ENCODE data around the gene IDH3A. TPM values are rescaled to one million over a fixed set of nuclear protein-coding genes. Genes with fewer than 3 reads are reported as not detected.

The IDH3A gene
- total RNA-seq, 2 experiments from 2014 or later = 149 to 150 TPM

DNA sequence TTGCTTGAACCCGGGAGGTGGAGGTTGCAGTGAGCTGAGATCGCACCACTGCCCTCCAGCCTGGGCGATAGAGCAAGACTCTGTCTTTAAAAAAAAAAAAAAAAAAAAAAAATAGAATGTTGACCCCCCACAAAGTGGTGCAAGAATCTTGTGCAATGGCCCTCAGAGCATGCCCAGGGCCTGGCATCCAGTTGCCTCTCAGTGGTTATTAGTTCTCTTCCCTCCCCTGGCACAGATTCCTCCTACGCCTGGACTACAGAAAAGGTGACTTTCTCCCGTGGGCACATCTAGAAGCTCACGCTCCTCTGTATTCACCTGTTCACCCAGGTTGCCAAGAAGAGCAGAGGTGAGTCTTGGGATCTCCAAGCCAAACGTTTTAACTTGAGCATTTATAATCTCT, 48.5 kb downstream of the IDH3A start:
- no peak for DNase-seq
- Mint-ChIP-seq H3K9me3 (no peaks in the 10 kb centered on the region), H3K36me3 (no peaks in the 10 kb centered on the region), H3K27me3 (no peaks in the 10 kb centered on the region), H3K4me3 (no peak overlapping the region), H3K27ac (no peak overlapping the region), H3K4me1 (no peaks in the 10 kb centered on the region)

DNA sequence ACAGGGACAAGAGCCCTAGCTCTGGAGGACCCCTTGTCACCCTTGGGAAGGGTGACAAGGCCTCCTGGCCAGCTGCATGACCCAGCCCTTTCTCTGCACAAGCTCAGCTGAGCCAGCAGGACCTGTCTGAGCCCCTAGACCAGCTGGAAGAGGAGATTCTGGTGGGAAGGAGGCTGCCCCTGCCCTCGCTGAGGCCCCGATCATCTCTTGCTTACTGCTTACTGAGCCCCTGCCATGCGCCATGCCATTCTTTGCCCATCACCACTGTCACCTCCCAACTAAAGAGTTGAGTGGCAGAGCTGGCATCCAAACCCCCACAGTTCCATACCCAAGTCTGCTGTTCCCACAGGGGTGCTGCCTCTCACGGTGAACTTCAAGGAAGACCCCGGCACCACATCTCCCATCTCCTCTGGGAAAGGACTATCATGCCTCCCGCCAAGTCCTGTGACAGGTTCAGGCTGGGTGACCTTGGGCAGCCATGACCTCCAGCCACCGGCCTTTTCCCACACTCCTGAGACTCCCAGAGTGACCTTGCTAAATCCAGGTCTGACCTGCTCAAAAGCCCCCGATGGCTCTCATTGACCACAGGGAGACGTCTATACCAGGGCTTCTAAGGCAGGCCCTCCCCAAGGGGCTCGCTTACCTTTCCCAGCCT, 51.2 kb downstream of the IDH3A start:
- Mint-ChIP-seq H3K27me3 (no peaks in the 10 kb centered on the region), H3K36me3 (no peaks in the 10 kb centered on the region), H3K9me3 (no peaks in the 10 kb centered on the region), H3K4me1 (no peaks in the 10 kb centered on the region), H3K27ac (no peak overlapping the region), H3K4me3 (no peak overlapping the region)
- DNase-seq = no peak

DNA sequence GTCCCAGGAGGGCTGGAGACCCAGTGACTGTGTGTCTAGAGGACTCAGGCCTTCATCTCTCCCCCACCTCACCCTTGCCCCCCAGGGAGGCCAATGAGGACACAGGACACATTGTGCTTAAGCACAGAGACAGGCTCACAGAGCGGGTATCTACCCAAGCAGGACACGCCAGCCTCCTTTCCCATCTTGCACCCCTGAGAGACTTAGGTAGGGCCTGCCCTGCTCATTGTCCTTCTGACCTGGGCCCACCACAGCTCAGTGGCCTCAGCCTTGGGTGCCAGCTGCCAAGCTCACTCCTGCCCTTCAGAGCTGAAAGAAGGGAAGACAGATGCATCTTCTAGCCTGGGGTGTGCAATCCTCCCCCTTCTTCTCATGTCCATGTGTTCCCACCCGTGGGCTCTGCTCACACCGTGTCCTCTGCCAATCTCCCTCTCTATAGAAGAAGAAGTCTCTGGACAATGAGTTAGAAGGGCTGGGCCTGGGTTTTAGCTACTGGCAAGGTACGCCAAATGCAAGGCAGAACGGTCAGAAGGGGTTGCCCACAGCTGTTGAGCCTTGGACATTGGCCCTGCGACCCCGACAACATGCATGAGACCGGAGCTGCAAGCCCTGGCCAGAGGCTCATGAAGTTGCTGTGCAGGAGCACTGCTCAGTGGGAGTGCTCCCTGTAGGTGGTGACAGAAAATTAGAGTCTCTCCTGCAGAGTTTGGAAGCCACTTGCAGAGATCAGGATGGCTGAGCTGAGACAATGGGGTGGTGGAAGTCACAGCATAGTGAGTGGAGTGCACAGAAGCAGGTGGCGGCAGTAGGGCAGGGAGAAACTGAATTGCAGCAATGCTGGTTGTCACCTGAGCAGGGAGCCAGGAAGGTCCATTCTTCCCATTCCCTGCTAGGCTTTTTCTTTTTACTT, 52.4 kb downstream of the IDH3A start:
- no peak overlapping the region for H3K27ac Mint-ChIP-seq
- DNase-seq = no peak
- no peaks in the 10 kb centered on the region for H3K9me3 Mint-ChIP-seq
- no peaks in the 10 kb centered on the region for H3K27me3 Mint-ChIP-seq
- no peak overlapping the region for H3K4me3 Mint-ChIP-seq
- no peaks in the 10 kb centered on the region for H3K4me1 Mint-ChIP-seq
- H3K36me3 Mint-ChIP-seq = no peaks in the 10 kb centered on the region

DNA sequence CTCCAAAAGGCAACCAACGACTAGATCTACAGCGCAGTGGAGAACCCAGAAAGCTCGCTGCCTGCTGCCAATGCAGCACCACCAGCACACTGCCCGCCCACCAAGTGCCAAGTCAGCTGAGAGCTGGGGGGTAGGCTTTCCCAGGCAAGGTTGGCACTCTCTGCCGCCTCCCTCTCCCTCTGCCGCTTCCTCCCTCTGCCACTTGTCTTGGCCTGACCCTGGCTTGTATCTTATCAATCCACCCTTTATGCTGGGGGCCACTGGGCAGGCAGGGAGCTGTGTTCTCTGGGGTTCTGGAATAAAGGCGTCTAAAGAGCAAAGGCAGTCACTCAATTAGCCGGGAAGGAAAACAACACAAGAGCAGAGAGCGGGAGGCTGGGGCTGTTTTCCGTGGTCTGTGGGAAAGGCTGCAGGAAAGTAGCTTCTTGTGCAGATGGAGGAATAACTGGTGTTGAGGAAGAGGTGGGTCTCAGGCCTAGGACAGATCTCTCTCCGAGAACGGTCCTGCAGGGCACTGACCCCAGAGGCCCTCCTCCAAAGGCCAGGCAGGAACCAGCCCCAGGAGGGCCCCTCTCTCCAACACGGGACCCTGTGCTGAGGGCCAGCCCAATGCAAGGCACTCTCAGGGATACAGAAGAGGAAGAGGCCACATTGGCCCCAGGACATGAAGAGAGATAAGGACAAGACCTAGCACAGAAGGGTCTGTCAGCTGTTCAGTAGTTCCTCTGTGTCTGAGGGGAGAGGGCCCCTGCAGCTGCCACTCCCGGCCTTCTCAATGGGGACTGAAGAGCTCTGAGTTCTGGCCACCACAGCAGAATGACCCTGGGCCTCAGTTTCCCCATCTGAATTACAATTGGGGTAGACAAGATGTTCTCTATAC, 54.4 kb downstream of the IDH3A start:
- no peaks in the 10 kb centered on the region for H3K9me3 Mint-ChIP-seq
- H3K27ac Mint-ChIP-seq = no peak overlapping the region
- no peak for DNase-seq
- H3K4me1 Mint-ChIP-seq = no peaks in the 10 kb centered on the region
- no peaks in the 10 kb centered on the region for H3K27me3 Mint-ChIP-seq
- H3K36me3 Mint-ChIP-seq = no peaks in the 10 kb centered on the region
- H3K4me3 Mint-ChIP-seq = no peak overlapping the region

DNA sequence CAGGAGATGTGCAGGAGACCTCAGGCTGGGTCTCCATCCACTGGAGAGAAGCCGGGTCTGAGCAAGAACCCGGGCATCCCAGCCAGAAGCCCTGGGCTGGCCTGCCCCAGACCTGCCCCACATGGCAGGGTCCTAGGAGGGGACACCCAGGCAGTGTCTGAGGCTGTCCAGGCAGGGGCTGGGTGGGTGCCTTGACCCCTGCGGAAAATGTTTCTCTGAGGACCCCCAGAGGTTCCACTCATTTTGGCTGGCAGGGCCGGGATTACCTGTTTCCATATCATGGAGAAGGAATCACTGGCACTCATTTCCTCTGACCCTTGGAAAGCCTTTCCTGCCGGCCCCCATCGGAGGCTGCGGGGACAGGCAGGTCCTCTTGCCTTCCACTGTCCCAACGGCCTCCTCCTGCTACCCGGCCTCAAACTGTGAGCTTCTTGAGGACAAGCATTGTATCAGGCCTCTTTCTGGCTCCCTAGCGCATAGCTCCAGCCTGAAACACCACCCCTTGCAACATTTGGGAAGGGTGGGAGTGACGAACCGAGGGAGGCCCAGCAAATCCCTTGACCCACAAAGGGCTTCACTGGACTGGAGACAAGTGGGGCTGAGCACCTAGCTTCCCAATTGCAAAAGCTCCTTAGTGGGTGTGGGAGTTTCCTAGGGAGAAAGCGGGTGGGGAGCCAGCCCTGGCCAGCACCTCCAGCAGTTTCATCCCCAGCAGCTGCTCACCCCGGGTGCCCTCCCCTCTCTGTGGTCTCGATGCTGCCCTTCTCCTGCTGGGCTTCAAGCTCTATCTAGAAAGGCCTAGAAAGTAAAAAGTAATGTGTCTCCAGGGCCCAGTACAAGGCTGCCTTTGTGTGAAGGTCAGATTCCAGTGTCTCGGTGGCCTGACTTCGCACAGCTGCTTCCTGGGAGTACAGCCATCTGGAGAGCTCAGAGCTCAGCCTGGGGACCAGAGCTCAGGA, 55.5 kb downstream of the IDH3A start:
- Mint-ChIP-seq H3K27ac (no peak overlapping the region), H3K36me3 (no peaks in the 10 kb centered on the region)
- DNase-seq = no peak

DNA sequence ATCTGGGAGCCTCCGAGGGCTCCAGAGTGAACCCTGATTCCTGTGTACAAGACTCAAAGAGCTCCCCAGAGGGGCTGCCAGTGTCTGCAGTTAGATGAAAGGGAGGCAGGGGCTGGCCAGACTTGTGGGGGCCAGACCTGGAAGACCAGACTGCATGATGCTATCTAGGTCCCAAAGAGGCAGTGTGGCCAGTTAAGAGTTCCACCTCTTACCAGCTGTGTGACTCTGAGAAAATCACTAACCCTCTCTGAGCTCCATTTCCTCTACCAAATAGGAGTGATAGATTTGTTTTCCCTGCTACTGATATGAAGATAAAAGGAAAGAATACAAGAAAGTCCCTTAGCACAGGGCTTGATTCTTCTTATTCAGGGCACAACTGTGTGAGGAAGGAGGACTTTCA, 56.2 kb downstream of the IDH3A start:
- Mint-ChIP-seq H3K9me3 (no peaks in the 10 kb centered on the region), H3K4me1 (no peaks in the 10 kb centered on the region), H3K27ac (no peak overlapping the region), H3K36me3 (no peaks in the 10 kb centered on the region), H3K27me3 (no peaks in the 10 kb centered on the region), H3K4me3 (no peak overlapping the region)
- DNase-seq = no peak

More for the DNA sequence above, 55.5 kb downstream of the IDH3A start:
- Mint-ChIP-seq H3K4me1 (no peaks in the 10 kb centered on the region), H3K9me3 (no peaks in the 10 kb centered on the region), H3K27me3 (no peaks in the 10 kb centered on the region), H3K4me3 (no peak overlapping the region)

DNA sequence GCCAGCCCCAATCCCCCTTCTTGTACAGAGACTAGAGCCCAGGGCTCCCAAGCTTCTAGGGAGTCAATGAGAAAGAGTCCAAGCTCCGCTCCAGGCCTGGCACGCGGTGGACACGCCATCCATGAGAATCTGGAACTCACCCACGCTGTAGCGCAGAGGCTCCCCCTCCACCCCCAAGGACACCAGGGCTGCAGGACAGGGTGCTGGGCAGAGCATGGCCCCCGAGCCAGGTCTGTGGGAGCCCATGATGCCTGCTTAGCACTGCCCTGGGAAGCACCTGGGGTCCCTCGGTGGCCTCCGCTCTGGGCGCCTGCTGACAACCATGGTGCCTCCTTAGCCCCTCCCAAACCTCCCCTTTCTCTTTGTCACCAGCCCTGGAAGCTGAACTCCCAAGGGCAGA, 56.7 kb downstream of the IDH3A start:
- Mint-ChIP-seq H3K9me3 (no peaks in the 10 kb centered on the region), H3K36me3 (no peaks in the 10 kb centered on the region), H3K27ac (no peak overlapping the region), H3K27me3 (no peaks in the 10 kb centered on the region), H3K4me3 (no peak overlapping the region), H3K4me1 (no peaks in the 10 kb centered on the region)
- DNase-seq = no peak

DNA sequence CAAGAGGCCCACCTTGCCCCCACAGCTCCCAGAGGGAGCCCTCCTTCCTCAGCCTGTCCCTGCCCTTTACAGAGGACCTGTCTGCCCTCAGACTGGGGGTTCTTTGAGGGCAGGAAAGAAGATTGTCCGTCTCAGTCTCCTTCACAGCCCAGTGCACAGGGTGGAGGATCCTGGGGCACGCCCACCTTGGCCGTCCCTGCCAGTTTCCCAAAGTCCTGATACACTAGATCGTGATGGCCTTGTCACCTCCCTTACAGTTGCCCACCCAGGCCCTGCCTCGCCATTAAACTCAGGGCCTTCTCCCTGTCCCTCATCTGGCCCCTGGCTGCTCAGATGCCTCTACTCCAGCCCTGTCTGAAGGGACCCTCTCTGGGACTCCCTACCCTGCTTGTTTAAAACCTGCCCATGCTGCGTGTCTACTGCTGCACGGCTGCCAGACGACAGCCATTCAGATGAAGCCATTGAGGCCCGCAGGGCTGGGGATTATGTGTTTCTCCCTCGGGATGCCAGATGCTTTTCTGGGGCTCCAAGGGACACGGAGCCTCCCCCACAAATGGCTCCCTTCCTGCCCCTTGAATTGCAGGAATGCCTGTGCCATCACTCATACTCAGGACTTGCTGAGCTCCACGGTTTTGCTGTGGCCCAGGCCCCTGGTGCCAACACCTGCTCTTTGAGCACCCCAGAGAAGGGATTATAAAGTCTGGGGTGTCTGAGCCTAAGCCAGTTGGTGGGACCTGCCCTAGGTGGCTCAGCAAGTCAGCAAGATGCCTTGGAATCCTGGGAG, 57.4 kb downstream of the IDH3A start:
- no peaks in the 10 kb centered on the region for H3K4me1 Mint-ChIP-seq
- no peaks in the 10 kb centered on the region for H3K27me3 Mint-ChIP-seq
- H3K27ac Mint-ChIP-seq = no peak overlapping the region
- H3K4me3 Mint-ChIP-seq = no peak overlapping the region
- H3K36me3 Mint-ChIP-seq = no peaks in the 10 kb centered on the region
- no peak for DNase-seq
- no peaks in the 10 kb centered on the region for H3K9me3 Mint-ChIP-seq

DNA sequence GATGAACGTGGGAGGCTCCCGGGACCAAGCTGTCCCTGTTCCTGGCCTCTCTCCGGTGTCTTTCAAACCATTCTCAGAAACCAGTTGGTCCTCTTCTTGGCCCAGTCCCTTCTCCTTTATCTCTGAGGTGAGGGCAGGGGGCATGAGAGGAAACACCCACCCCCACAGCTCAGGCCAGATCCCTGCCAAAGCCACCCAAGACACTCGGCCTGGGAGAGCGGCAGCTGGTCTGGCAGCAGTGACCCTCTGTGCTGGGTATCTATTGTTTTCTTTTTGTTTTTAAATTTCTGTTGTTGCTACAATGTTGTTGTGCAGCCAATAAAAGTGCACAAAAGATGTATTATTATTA, 57.9 kb downstream of the IDH3A start:
- Mint-ChIP-seq H3K27ac (no peak overlapping the region), H3K4me3 (no peak overlapping the region), H3K9me3 (no peaks in the 10 kb centered on the region), H3K36me3 (no peaks in the 10 kb centered on the region), H3K4me1 (no peaks in the 10 kb centered on the region), H3K27me3 (no peaks in the 10 kb centered on the region)
- DNase-seq = no peak

DNA sequence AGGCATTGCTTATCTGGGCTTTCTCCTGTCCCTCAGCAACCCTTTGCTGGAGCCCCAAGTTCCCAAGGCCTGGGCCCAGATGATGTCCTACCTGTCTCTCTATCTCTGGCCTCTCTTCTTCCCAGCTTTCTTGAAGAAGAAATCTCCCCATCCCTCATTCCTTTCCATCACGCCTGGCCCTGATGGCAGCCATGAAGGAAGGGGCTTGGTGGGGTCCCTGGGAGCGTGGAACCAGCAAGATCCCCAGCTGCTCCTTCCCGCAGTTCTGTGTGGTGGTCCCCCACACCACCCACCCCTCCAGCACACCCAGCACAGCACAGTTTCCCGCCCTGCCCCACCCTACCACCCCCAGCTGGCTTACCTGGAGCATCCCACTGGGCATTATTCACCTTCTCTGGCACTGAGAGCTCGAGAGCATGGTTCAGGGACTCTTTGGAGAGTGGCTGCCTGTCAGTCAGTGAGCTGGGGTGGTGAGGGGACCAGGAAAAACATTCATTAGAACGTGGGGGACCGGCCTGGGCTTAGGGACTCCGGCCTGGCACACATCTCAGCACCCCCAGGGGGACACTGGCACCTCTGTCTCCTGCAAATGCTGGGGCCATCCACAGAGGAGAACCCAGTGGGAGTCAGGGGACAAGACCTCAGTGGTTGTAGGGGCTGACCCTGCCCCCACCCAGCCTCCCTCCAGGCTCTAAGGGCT, 58.6 kb downstream of the IDH3A start:
- Mint-ChIP-seq H3K27ac (no peak overlapping the region), H3K9me3 (no peaks in the 10 kb centered on the region), H3K36me3 (no peaks in the 10 kb centered on the region), H3K4me1 (no peaks in the 10 kb centered on the region), H3K4me3 (no peak overlapping the region), H3K27me3 (no peaks in the 10 kb centered on the region)
- no peak for DNase-seq

DNA sequence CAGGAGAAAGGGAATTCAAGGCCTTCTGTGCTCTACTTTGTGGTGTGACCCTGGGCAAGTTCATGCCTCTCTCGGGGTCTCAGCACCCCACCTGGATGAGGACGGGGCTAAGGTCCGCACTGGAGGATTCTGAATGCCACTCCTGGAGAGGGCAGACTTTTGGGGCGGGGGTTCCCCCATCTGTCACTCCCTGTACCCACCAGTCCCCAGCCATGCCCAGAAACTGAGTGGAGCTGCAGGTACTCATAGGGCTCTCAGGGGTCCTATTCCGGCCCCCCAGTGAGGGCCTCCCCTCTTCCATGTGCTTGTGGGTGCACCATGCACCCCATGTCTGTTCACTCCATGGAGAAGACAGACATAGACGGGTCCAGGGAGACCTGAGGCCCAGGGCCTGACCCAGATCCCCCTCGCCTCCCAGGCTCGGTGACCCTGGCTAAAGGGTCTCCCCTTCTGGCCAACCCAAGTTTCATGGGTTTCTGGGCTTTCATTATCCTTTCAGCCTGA, 59.2 kb downstream of the IDH3A start:
- no peaks in the 10 kb centered on the region for H3K36me3 Mint-ChIP-seq
- H3K4me3 Mint-ChIP-seq = no peak overlapping the region
- no peaks in the 10 kb centered on the region for H3K4me1 Mint-ChIP-seq
- no peak for DNase-seq
- H3K9me3 Mint-ChIP-seq = no peaks in the 10 kb centered on the region
- H3K27ac Mint-ChIP-seq = no peak overlapping the region
- H3K27me3 Mint-ChIP-seq = no peaks in the 10 kb centered on the region

DNA sequence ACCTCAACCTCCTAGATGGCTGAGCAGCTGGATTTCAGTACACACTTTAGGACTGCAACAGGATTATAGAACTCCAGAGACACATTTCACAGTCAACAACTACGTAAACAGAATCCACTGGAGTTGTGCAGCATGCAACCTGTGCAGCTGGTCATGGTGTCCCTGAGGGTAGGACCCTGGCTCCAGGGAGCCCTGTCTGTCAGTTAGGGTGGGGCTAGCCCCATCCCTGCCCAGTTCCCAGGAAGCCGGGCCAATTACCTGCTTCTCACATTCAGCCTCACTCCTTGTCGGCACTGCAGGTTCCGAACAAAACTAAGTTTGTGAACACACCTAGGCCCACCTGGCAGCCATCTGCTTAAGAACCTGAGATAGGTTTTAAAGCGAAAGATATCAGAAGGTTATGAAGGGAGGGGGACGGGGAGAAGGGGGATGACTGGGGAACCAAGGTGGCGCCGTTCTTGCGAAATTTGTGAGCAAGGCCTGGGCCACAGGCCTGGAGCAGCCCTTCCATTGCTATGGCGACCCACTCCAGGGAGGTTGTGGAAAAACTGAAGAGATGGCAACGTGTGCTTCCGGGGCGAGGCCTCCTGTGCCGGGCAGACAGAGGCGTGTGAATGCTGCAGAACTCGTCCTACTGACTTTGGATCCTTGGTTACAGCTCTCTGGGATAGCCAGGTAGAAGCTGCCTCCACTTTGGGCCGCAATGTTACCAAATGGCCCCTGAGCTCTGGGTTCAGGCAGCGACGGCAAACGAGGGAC, 59.9 kb downstream of the IDH3A start:
- Mint-ChIP-seq H3K27me3 (no peaks in the 10 kb centered on the region), H3K27ac (no peak overlapping the region), H3K36me3 (no peaks in the 10 kb centered on the region), H3K9me3 (no peaks in the 10 kb centered on the region), H3K4me3 (no peak overlapping the region), H3K4me1 (no peaks in the 10 kb centered on the region)
- no peak for DNase-seq

All from activated naive CD8-positive, alpha-beta T cell treated with anti-CD3 and anti-CD28 coated beads for 36 hours (primary cell).